GM12891 (cell line): ENCODE measurements around the gene ARHGEF28.

Experiments used
- DNase-seq: peaks from one replicate; pipeline ENCODE4 v3.0.0; 2011; ENCODE audit warnings: low spot score; ENCODE audit not compliant: insufficient read length
- FAIRE-seq: peaks from 2 replicates; lab custom pipeline; 2011; peaks lifted over from hg19 to GRCh38; lab: Jason Lieb, UNC
- PAX5 ChIP-seq: IDR thresholded peaks from 2 replicates; pipeline ENCODE4 v1.6.1; 2011; ENCODE audit warnings: low read length, moderate library complexity, mild to moderate bottlenecking; ENCODE audit not compliant: insufficient read depth, severe bottlenecking
- POLR2A ChIP-seq: IDR thresholded peaks from 2 replicates; pipeline ENCODE4 v1.6.1; 2011; ENCODE audit warnings: low read depth, low read length, control low read depth
- POLR2AphosphoS5 ChIP-seq: IDR thresholded peaks from 2 replicates; pipeline ENCODE4 v1.6.1; 2011; ENCODE audit warnings: low read depth, low read length, control low read depth
- POU2F2 ChIP-seq: IDR thresholded peaks from 2 replicates; pipeline ENCODE4 v1.6.1; 2011; ENCODE audit warnings: low read depth, mild to moderate bottlenecking, control low read depth, low read length, moderate library complexity
- SPI1 ChIP-seq: IDR thresholded peaks from 2 replicates; pipeline ENCODE4 v1.6.1; 2011; ENCODE audit warnings: low read depth, low read length, control low read depth
- TAF1 ChIP-seq: IDR thresholded peaks from 2 replicates; pipeline ENCODE4 v1.6.1; 2011; ENCODE audit warnings: low read depth, low read length, control low read depth

The ARHGEF28 gene

GRCh38 chr5:73856997-73857396, 231.0 kb downstream of the ARHGEF28 start:
- DNase-seq (no peak), FAIRE-seq (no peak)
- no peak for TF ChIP-seq PAX5
- TF ChIP-seq TAF1: no peak
- no peak for TF ChIP-seq POLR2AphosphoS5
- no peak for TF ChIP-seq POLR2A
- no peak for TF ChIP-seq SPI1
- TF ChIP-seq POU2F2: no peak

DNA sequence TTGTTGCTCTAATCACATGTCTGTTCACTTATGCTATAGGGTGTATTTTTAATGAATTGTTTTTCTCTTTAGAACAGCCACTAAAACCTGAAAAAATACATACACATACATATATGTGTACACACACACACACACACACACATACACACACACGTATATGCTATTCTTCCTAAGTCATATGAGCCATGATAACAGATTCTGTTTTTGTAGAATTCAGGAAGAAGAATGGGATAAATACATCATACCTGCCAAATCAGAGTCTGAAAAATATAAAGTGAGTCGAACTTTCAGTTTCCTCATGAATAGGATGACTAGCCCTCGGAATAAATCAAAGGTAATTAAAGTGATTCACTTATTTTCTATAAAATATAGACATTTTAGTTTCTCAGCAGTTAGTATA, 231.4 kb downstream of the ARHGEF28 start:
- TF ChIP-seq TAF1 (no peak), SPI1 (no peak), POLR2AphosphoS5 (no peak), PAX5 (no peak), POLR2A (no peak)
- no peak for FAIRE-seq
- DNase-seq: no peak

GRCh38 chr5:73858054-73858453, 232.1 kb downstream of the ARHGEF28 start:
- TF ChIP-seq POLR2A (no peak), POLR2AphosphoS5 (no peak), POU2F2 (no peak), PAX5 (no peak), TAF1 (no peak), SPI1 (no peak)
- FAIRE-seq (no peak), DNase-seq (no peak)

DNA sequence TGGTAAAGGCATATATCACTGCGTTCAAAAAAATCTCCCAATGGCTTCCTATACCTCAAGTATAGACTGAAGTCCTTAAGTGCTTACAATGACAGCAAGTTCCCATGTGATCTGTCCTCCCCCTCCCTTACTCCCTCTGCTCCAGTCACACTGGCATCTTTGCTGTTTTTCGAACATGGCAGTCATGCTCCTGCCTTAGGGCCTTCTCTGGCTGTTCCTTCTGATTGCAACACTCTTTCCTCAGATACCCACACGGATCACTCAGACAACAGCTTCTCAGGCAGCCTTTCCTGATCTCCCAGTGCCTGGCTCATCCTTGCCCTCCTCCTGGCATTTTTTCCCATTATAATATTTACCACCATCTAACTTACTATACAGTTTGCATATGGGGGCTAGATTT, 232.8 kb downstream of the ARHGEF28 start:
- DNase-seq: no peak
- no peak for TF ChIP-seq POLR2AphosphoS5
- no peak for TF ChIP-seq SPI1
- no peak for TF ChIP-seq POU2F2
- TF ChIP-seq PAX5: no peak
- no peak for TF ChIP-seq TAF1
- TF ChIP-seq POLR2A: no peak
- no peak for FAIRE-seq

- DNase-seq: no peak
- FAIRE-seq: no peak
- TF ChIP-seq POLR2A: no peak
- no peak for TF ChIP-seq PAX5
- no peak for TF ChIP-seq SPI1
- no peak for TF ChIP-seq POLR2AphosphoS5
- TF ChIP-seq TAF1: no peak
- no peak for TF ChIP-seq POU2F2
These were observed 233.7 kb downstream of the ARHGEF28 start for GRCh38 chr5:73859696-73860095.

DNA sequence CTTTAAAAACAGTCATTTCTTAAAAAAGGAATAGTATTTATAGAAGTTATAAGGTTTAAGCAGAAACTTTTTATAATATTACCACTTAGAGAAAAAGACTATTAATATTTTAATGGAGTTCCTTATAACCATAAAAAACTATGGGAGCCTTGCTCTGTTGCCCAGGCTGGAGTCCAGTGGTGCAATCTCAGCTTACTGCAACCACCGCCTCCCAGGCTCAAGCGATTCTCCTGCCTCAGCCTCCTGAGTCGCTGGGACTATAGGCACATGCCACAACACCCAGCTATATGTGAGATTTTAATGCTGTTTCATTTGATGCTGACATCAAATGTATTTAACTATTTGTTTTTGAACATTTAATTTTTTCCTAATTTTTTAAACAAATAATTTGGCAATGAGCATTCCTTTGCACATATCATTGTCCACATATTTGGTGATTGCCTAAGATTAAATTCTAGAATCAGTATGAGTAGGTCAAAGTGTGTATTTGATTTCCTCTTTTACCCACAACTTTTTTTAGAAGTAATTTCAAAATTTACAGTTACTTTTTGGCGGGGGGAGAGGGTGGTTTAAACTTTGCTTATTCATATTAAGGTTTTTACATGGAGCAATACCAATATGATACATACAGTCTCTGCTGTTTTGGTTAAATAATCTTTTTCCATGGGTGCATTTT, 235.5 kb downstream of the ARHGEF28 start:
- TF ChIP-seq POLR2AphosphoS5: no peak
- TF ChIP-seq SPI1: no peak
- no peak for TF ChIP-seq PAX5
- TF ChIP-seq POU2F2: no peak
- no peak for TF ChIP-seq TAF1
- no peak for TF ChIP-seq POLR2A
- FAIRE-seq (no peak), DNase-seq (no peak)

GRCh38 chr5:73862796-73863195, 236.8 kb downstream of the ARHGEF28 start:
- TF ChIP-seq PAX5 (no peak), POU2F2 (no peak), SPI1 (no peak), POLR2A (no peak), TAF1 (no peak), POLR2AphosphoS5 (no peak)
- FAIRE-seq (no peak), DNase-seq (no peak)

GRCh38 chr5:73863876-73864275, 237.9 kb downstream of the ARHGEF28 start:
- no peak for TF ChIP-seq SPI1
- TF ChIP-seq TAF1: no peak
- no peak for TF ChIP-seq POLR2AphosphoS5
- no peak for TF ChIP-seq POU2F2
- TF ChIP-seq POLR2A: no peak
- TF ChIP-seq PAX5: no peak
- DNase-seq (no peak), FAIRE-seq (no peak)

DNA sequence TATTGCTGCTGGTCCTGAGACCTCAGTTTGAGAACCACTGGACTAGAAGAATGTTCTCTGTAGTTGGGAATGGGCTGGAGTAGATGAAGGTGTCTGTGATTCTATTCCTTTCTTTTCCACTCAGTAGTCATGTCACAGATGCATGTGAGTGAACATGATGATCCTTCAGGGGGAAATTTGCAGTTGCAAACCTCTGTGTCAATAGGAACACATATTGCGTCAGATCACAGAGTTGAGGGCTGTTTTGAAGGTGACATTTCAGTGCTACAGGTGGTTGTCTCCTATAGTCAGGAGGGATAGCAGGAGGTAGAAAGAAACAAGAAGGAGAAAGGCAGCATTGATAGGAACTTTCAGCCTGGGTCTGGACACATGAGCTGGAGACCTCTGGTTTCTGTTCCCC, 239.3 kb downstream of the ARHGEF28 start:
- TF ChIP-seq SPI1: no peak
- no peak for TF ChIP-seq TAF1
- TF ChIP-seq POU2F2: no peak
- TF ChIP-seq POLR2AphosphoS5: no peak
- TF ChIP-seq PAX5: no peak
- no peak for TF ChIP-seq POLR2A
- FAIRE-seq (no peak), DNase-seq (no peak)

DNA sequence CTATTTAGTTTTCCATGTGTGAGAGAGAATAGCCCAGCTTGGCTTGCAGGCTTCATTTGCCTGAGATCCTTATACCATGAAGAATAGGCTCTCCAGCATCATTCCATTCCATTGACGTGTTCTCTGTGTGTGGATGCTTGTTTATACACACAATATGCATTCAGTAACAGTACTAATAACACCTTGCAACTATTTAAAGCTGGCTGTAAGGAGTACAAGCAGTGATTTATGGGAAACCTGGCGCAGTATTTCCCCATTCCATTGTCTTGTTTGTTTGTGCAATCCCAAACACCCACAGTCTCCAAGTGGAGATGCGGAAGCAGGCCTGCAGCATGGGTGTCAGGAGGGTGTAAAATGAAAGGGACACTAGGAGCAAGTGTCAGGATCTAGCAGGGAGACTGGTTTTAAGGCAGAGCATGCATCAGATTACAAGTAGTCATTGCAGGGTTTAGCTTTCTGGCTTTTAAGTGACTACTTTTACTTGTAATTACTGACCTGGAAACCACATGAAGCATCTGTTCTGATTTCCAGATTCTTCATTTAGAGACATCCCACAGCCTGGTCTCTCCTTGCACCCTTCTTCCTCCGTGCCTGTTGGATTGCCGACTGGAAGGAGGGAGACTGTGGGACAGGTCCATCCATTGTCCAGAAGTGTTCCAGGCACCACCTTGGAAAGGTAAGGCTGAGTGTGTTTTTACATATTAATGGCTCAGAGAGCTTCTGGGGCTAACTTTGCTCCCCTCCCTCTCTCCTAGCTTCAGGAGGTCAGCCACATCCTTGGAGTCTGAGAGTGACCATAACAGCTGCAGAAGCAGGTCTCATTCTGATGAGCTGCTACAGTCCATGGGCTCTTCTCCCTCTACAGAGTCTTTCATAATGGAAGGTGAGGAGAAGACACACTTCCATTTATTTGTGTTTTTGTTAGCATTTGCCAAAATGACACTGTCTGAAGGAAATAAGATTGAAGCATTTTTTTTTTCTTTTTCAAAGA, 241.6 kb downstream of the ARHGEF28 start:
- FAIRE-seq (no peak), DNase-seq (no peak)
- no peak for TF ChIP-seq POLR2AphosphoS5
- TF ChIP-seq SPI1: no peak
- no peak for TF ChIP-seq PAX5
